KOPT-K1 (cell line): ENCODE results near the gene MAPK11.
"Not testable (repeated sequence)": the region's sequence is repeated elsewhere in the genome, so short reads cannot be mapped to it uniquely, and the experiment has no call there.

Experiments used
- H3K27ac ChIP-seq: fragments of 200-600 bp; sonication (generic); 2 replicates; pipeline ENCODE4 v1.5.1; 2016; ENCODE audit warnings: antibody characterized with exemption, mild to moderate bottlenecking, low read depth, low read length; ENCODE audit not compliant: poor library complexity, severe bottlenecking
- H3K36me3 ChIP-seq: fragments of 200-600 bp; sonication (generic); 2 replicates; pipeline ENCODE4 v1.5.1; 2017; ENCODE audit warnings: antibody characterized with exemption, mild to moderate bottlenecking, low read length, moderate library complexity; ENCODE audit not compliant: insufficient read depth
- H3K9me3 ChIP-seq: fragments of 200-600 bp; sonication (generic); 2 replicates; pipeline ENCODE4 v1.5.1; 2017; ENCODE audit warnings: antibody characterized with exemption, low read length, mild to moderate bottlenecking; ENCODE audit not compliant: insufficient read depth, poor library complexity, severe bottlenecking

Gene MAPK11

DNA sequence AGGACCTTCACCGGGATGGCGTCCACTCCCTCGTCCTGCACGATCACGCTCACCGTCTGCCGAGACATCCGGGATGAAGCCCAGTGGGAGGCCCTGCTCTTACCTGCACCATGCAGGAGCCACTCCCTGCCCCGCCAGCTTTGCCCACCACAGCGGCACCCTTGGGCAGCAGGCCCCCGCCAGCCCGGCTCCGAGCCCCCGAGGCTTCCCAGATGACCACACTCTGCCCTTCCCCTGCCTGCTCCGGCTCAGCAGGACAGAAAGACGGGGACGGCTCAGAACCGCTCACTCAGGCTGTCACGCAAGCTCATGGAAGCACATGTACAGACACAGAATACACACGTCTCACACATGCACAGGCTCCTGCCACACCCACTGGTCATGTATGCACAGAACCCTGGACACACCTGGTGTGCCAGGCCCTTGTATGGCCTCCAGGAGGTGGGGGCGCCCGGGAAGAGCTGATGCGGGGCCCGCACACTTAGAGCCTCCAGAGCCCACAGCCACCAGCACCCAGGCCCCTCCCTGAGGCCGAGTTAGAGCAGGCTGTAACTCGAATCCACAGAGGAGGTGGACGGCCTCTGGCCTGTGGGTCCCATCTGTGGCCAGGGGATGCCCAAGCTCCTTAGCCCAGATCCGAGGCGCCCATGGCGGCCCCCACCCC is 8.9 kb upstream of the MAPK11 start:
- no peaks in the 10 kb centered on the region for H3K9me3 ChIP-seq
- no peaks in the 10 kb centered on the region for H3K36me3 ChIP-seq
- H3K27ac ChIP-seq = no peak overlapping the region

DNA sequence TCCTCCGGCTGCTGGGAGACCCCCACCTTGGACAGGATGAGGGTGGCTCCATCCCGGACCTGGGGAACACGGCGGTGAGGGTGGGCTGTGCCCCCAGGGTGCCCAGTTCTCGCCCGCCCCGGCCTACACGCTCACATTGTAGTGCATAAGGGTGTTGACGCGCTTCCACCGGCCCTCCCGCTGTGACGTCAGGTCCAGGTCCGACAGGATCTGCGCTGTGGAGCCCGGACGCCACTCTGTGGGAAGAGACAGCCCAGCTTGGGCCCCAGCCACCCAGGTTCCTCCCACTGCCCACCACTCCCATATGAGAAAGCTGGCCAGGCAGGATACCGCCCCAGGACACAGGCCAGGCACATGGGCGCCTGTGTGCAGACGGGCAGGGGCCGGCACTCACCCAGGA is 8.3 kb upstream of the MAPK11 start:
- Histone ChIP-seq H3K9me3 (no peaks in the 10 kb centered on the region), H3K36me3 (no peaks in the 10 kb centered on the region), H3K27ac (no peak overlapping the region)

DNA sequence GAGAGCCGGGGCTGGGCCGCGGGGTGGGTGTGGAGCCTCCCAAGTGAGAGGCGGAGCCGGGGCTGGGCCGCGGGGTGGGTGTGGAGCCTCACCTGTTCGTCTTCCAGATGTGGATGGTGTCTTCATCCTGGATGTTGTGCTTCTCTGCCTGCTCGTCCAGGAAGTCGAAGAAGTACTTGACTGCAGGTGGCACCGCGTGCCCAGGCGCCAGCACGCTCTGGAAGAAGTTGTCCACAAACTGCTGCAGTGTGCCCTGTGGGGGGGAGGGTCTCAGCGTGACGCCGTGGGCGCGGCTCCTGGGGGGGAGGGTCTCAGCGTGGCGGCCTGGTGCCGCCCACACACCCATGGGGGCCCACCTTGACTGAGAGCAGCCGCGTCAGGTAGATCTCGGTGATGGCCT is 7.6 kb upstream of the MAPK11 start:
- Histone ChIP-seq H3K36me3 (no peaks in the 10 kb centered on the region), H3K27ac (no peak overlapping the region), H3K9me3 (no peaks in the 10 kb centered on the region)

DNA sequence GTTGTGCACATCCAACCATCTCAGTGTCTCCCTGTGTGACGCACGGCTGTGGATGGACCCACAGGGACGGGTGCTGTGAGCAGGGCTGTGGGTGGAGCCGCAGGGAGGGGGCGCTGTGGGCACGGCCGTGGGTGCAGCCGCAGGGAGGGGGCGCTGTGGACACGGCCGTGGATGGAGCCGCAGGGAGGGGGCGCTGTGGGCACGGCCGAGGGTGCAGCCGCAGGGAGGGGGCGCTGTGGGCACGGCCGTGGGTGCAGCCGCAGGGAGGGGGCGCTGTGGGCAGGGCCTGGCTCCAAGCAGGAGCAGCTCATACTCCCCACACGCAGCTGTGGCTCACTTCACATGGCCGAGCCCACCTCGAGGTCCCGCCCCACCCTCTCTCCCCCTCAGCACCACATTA is 6.0 kb upstream of the MAPK11 start:
- Histone ChIP-seq H3K27ac (no peak overlapping the region), H3K36me3 (no peaks in the 10 kb centered on the region), H3K9me3 (no peaks in the 10 kb centered on the region)

DNA sequence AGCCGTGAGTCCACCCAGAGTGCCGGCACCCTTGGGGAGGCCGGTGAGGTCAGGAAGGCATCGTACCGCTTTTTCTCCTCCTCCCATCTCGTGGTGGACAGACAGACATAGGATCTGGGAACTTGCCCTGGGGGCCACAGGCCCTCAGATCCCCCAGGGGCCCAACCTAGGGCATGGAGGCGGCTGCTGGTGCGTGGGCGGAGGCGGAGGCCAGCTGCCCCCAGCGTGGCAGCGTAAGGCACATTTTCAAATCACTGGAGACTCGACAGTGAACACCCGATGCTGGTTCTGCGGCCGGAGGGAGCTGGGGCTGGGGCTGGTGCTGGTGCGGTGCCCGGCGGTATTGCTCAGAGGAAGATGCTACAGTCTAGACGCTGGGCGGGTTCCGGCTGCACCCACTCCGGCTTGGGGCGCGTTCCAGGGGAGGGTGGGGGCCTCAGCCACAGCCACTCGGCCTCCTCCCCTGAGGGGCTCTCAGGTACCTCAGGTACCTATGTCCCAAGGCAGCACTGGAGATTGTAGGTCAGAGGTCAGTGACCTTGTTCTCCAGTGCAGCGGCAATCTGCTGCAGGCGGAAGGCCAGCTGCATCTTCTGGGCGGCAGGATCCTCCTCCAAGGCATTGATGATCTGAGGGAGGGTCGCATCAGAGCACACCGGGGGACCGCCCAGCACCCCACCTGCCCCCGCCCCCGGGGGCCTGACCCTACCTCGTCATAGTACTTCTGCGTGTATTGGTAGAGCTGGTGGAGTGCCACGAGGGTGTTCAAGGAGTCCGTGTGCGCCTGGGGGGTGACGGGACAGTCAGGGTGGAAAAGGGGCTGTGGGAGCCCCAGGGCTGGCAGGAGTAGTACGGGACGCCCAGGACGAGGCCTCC is 5.2 kb upstream of the MAPK11 start:
- Histone ChIP-seq H3K9me3 (no peaks in the 10 kb centered on the region), H3K36me3 (no peaks in the 10 kb centered on the region), H3K27ac (no peak overlapping the region)

DNA sequence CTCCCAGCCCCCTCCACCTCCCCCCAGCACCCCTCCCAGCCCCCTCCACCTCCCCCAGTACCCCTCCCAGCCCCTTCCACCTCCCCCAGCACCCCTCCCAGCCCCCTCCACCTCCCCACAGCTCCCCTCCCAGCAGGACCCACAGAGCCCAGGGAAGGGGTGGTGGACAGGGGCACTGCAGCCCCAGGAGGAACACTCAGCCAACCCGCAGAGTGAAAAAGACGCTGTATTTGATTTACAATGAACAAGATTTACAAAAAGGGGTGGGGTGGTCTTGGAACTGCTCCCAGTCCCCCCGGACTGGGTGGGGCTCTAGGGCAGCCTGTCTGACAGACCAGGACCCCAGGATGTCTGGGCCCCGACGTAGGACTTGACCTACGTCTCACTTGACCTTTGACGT is 4.6 kb upstream of the MAPK11 start:
- H3K27ac ChIP-seq = no peak overlapping the region
- H3K9me3 ChIP-seq = no peaks in the 10 kb centered on the region
- no peaks in the 10 kb centered on the region for H3K36me3 ChIP-seq

DNA sequence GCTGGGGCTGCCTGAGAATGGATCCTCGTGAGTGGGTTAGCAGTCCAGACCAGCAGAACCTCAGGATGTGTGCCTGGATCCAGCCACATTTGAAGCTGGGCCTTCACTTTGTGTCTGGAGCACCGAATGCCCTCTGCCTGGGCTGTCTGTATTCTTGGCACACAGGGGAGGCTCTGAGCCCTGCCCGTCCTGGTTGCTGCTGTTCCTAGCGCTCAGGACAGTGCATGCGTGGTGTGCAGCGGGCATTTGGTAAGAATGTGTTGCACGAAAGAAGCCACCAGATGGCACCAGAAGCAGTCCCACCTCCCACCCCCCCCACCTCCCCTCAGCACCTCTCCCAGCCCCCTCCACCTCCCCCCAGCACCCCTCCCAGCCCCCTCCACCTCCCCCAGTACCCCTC is 4.1 kb upstream of the MAPK11 start:
- no peaks in the 10 kb centered on the region for H3K9me3 ChIP-seq
- no peak overlapping the region for H3K27ac ChIP-seq
- no peaks in the 10 kb centered on the region for H3K36me3 ChIP-seq

DNA sequence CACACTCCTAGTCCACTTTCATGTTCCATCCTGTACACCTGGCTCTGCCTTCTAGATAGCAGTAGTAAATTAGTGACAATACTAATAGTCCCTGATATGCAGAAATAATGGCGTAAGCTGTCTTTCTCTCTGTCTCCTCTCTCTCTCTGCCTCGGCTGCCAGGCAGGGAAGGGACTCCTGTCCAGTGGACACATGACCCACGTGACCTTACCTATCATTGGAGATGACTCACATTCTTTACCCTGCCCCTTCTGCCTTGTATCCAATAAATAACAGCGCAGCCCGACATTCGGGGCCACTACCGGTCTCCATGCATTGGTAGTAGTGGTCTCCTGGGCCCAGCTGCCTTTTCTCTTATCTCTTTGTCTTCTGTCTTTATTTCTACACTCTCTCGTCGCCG is 3.6 kb upstream of the MAPK11 start:
- not testable (repeated sequence) for H3K36me3 ChIP-seq, H3K27ac ChIP-seq, H3K9me3 ChIP-seq

DNA sequence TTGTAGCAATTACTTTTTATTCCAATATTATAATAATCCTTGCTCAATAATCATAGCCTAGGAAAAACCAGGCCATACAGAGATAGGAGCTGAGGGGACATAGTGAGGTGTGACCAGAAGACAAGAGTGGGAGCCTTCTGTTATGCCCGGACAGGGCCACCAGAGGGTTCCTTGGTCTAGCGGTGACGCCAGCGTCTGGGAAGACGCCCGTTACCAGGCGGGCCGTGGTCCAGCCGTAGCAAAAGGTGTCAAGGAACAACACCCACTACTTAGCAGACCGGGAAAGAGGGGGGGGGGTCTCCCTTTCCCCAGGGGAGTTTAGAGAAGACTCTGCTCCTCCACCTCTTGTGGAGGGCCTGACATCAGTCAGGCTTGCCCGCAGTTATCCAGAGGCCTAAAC is 3.2 kb upstream of the MAPK11 start:
- not testable (repeated sequence) for H3K36me3 ChIP-seq, H3K27ac ChIP-seq, H3K9me3 ChIP-seq

DNA sequence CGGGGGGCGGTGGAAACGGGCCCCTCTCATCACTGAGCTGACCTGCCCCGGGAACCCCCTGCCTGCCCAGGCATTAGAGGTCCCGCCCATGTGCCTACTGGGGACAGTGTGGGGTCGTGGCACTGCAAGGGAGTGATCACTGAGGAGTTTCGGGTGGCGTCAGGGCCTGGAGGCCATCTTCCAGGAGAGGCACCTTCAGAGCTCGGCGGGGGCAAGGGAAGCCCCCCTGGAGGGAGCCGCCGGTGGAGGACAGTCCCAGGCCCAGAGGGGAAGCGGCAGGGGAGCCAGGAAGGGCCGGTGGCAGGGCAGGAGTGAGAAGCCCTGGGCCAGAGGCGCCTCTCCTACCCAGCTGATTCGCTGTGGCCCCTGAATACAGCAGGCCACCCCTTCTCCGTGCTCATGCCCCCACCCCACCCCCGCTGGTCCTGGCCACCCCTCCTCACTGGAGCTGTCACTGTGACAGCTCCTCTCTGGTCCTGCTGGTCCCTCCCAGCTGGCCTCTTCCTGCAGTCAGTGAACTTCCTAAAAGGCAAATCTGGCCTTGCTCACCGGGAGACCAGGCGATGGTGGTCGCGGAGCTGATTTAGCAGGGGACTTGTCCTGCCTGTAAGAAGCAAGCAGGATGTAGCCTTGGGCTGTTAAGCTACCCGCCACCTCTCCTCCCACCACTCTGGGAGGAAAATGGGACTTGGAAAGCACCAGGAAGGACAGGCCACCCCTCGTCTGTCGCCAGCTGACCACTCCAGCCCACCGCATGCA is 2.0 kb upstream of the MAPK11 start:
- Histone ChIP-seq H3K36me3 (no peaks in the 10 kb centered on the region), H3K27ac (no peak overlapping the region), H3K9me3 (no peaks in the 10 kb centered on the region)

DNA sequence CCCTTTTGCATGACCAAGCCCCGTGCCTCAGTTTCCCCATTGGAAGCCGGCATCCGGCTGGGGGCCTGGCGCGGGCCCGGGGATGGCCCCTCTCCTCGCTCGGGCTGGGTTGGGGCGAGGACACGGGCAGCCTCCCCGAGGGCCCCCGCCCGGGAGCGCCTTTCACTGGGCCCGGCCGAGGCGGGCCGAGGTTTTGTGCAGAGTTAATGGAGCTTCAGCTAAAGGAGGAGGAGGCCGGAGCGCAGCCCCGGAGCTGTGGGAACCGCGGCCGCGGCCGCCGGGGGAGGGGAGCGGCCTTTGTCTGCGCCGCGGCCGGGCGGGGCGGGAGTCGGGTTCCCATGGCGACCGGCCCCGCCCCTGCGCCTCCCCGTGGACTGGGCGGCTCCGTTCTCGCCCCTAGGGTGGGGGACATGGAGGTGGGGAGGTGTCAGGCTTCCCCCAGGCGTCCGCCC is 1.4 kb upstream of the MAPK11 start:
- Histone ChIP-seq H3K9me3 (no peaks in the 10 kb centered on the region), H3K36me3 (no peaks in the 10 kb centered on the region), H3K27ac (no peak overlapping the region)

DNA sequence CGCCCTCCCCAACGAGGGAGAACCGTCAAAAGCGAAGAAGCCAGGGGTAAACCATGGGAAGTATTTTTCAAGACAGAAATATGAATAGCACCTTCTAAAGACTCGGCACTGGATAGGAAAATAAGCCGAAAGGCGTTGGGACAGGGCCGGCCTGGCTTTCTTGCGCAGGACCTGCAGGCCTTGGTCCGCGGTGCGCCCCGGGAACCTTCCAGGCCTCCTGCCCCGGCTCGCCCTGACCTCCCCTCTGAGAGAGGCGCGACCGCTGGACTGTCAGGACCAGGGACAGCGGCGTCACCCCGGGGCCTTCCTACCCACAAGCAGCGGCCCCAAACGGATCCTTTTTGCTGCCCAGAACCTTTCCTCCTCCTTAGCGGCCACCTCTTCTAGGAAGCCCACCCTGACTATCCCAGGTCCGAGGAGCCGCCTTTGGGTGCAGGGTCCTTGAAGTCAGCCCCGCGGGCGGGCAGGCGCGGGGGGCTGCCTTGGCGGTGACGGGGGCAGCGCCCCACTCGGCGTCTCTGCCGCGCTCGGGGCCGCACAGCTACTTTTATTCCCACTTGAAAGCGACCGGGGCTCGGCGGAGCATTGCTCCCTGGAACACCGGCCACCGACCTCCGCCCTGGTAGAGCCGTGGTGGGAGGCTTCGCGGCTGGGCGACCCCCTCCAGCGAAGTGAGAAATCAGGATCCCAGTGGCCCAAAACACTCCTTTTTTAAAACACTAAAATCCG is 650 bp upstream of the MAPK11 start:
- H3K9me3 ChIP-seq = no peaks in the 10 kb centered on the region
- no peak overlapping the region for H3K27ac ChIP-seq
- H3K36me3 ChIP-seq = no peaks in the 10 kb centered on the region

DNA sequence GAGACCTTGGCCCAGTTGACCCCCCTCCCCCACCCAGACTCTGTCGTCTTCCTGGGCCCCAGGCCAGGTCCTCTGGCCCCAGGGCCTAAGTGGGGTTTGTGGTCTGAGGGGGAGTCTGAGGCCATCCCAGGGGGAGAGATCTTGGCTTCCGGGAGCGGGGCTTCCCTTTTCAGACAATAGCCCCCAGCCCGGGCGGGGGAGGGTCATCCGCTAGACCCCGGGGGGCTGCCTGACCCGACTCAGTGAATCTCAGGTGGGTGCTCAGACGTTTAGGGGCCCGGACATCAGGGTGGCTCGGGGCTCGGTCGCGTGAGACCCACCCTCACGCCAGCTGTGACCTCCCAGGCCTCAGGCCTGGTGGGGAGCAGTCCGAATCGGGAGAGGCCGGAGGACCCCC is 609 bp downstream of the MAPK11 start:
- H3K36me3 ChIP-seq = no peaks in the 10 kb centered on the region
- no peak overlapping the region for H3K27ac ChIP-seq
- H3K9me3 ChIP-seq = no peaks in the 10 kb centered on the region

DNA sequence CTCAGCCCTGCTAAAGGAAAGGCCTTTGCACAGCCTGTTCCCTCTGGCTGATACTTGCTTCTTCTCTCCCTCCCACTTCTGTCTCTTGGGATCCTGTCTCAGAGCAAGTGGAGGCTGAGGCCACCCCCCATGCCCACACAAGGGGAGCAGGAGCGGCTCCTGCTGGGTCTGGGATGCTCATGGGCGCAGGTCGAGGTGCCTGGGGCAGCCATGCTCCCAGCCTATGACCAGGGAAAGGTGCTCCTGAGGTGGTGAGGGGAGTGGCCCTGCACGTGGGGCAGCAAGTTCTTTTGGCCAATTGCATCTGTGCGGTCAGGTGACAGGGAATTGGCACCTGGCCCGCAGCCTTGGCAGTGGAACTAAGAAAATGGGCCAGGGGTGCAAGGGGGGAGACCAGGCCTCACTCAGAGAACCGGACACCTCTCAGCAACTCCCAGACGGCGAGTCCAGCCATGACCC is 1.5 kb downstream of the MAPK11 start:
- H3K27ac ChIP-seq = no peak overlapping the region
- no peaks in the 10 kb centered on the region for H3K9me3 ChIP-seq
- no peaks in the 10 kb centered on the region for H3K36me3 ChIP-seq
